ENCODE results near the gene HINT2. TPM values are rescaled to one million over a fixed set of nuclear protein-coding genes. Genes with fewer than 3 reads are reported as not detected.

Gene HINT2
- total RNA-seq, 1 experiment from 2014 or later, result 110 TPM

DNA sequence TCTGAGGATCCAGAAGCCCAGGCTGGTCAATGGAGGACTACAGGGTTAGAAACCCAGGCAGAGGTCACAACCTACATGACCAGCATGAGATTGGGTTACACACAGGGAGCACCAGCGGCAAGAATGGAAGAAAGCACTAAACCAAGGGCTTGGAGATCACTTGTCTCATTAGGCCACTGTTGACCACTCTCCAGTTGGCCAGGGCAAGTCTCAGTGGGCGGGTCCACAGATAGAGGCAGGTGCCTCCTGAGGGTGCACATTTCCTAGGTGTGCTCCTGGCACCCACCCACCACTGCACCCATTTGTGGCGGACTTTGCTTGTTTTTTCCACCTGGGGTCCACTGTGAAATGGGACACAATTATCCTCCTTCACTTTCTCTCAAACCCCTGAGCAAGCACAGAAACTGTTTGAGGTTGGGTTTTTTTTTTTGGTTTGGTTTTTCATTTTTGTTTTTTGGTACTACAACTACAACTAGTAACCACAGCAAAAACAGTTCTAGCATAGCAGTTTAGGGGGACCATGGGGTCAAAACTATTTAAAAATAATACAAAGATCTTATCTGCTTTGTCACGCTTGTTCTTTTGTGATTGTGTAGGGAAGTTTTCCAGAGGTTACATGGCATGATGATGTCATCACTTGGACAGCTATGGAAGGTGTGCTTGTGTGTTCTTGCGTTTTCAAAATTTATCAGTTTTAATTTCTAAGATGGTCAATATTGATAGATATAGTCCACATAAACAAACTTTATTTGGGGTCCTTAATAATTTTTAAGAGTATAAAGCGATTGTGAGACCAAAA is 17.3 kb downstream of the HINT2 start:
- no peak for DNase-seq
- Histone ChIP-seq H3K9me3 (no peaks in the 10 kb centered on the region), H3K4me1 (peaks cover 44% of the 10 kb centered on the region), H3K4me3 (ENCODE audit: low read depth, low read length) (no peak overlapping the region), H3K36me3 (ENCODE audit: control insufficient read depth, insufficient read depth, low read length) (0 out of 2 replicates have a peak, but pooled peaks cover under 1% of the 10 kb centered on the region), H3K27me3 (replicated peaks; ENCODE audit: control insufficient read depth, insufficient read depth, low read length) (no peaks in the 10 kb centered on the region)
- ChIA-PET POLR2A (no interaction called here), CTCF (no interaction called here)
- TF ChIP-seq, protein P1, sequence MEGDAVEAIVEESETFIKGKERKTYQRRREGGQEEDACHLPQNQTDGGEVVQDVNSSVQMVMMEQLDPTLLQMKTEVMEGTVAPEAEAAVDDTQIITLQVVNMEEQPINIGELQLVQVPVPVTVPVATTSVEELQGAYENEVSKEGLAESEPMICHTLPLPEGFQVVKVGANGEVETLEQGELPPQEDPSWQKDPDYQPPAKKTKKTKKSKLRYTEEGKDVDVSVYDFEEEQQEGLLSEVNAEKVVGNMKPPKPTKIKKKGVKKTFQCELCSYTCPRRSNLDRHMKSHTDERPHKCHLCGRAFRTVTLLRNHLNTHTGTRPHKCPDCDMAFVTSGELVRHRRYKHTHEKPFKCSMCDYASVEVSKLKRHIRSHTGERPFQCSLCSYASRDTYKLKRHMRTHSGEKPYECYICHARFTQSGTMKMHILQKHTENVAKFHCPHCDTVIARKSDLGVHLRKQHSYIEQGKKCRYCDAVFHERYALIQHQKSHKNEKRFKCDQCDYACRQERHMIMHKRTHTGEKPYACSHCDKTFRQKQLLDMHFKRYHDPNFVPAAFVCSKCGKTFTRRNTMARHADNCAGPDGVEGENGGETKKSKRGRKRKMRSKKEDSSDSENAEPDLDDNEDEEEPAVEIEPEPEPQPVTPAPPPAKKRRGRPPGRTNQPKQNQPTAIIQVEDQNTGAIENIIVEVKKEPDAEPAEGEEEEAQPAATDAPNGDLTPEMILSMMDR (IDR thresholded peaks at IDR 0.05; ENCODE audit: insufficient read depth in 1 of 2, low read depth in 1 of 2, low read length in 1 of 2, severe bottlenecking in 1 of 2, unreplicated experiment in 1 of 2), result no peak
- no TSS peak for BruUV-seq (replicated peaks)
- intact Hi-C loops (cut with micrococcal nuclease; ENCODE audit: unreplicated experiment), result no loop called here
- H3K36me3 Mint-ChIP-seq (ENCODE audit: insufficient read depth, unreplicated experiment), result peaks cover 8% of the 10 kb centered on the region
- no peak overlapping the region for H3K4me3 Mint-ChIP-seq (ENCODE audit: unreplicated experiment)
- H3K27me3 Mint-ChIP-seq (ENCODE audit: insufficient read depth, unreplicated experiment), result no peaks in the 10 kb centered on the region
- no peak overlapping the region for H3K27ac Mint-ChIP-seq (ENCODE audit: unreplicated experiment)
- H3K4me1 Mint-ChIP-seq (ENCODE audit: low read depth, unreplicated experiment), result peaks cover 29% of the 10 kb centered on the region
- H3K9me3 Mint-ChIP-seq (ENCODE audit: unreplicated experiment), result no peaks in the 10 kb centered on the region

DNA sequence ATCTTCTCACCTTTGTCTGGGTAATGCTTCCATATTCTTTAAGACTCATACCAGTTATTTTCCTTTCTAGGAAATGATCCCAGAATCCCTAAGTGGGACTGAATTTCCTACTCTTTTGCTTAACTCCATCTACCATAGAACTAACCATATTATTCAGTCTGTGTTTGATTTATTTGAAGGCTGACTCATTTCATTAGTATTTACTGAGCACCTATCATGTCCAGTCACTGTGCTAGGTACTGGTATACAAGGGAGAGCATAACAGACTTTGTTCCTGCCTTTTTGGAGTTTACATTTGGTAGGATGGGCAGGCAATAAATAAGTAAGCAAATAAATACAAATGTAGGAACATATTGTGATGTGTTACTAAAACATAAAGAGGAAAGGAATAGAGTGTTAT is 19.1 kb downstream of the HINT2 start:
- POLR2A ChIA-PET, result no interaction called here
- Mint-ChIP-seq H3K27me3 (ENCODE audit: insufficient read depth, unreplicated experiment) (no peaks in the 10 kb centered on the region), H3K4me1 (ENCODE audit: low read depth, unreplicated experiment) (peaks cover 14% of the 10 kb centered on the region), H3K27ac (ENCODE audit: unreplicated experiment) (no peak overlapping the region), H3K4me3 (ENCODE audit: unreplicated experiment) (no peak overlapping the region), H3K9me3 (ENCODE audit: unreplicated experiment) (no peaks in the 10 kb centered on the region), H3K36me3 (ENCODE audit: insufficient read depth, unreplicated experiment) (peaks cover 2% of the 10 kb centered on the region)
- CTCF ChIA-PET, result no interaction called here
- H3K4me3 ChIP-seq (ENCODE audit: low read depth, low read length), result no peak overlapping the region
- DNase-seq, result no peak
- no TSS peak for BruUV-seq (replicated peaks)
- intact Hi-C loops (cut with micrococcal nuclease; ENCODE audit: unreplicated experiment), result no loop called here
- no peaks in the 10 kb centered on the region for H3K27me3 ChIP-seq (replicated peaks; ENCODE audit: control insufficient read depth, insufficient read depth, low read length)
- no peaks in the 10 kb centered on the region for H3K9me3 ChIP-seq
- H3K4me1 ChIP-seq, result peaks cover 30% of the 10 kb centered on the region
- TF ChIP-seq, protein P1 (IDR thresholded peaks at IDR 0.05; ENCODE audit: insufficient read depth in 1 of 2, low read depth in 1 of 2, low read length in 1 of 2, severe bottlenecking in 1 of 2, unreplicated experiment in 1 of 2), result no peak
- 0 out of 2 replicates have a peak, but pooled peaks cover 1% of the 10 kb centered on the region for H3K36me3 ChIP-seq (ENCODE audit: control insufficient read depth, insufficient read depth, low read length)

DNA sequence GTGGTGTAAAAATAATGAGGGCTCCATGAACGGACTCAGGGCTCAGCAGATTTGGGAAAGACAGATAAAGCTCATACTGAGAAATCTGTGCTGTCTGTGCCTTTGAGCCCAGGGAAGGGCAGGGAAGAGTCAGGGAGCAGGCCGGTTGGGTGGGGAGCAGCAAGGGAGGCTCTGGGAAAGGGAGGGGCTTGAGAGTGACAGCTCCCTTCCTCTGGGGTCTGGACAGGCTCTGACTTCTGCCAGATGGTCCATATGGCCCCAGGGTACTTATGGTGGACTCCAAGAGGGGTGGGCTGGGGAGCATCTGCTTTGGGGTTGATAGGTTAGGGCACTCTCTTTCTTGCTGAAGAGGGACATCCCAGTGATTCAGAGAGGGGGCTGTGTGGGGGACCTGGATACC is 21.4 kb downstream of the HINT2 start:
- H3K36me3 ChIP-seq (ENCODE audit: control insufficient read depth, insufficient read depth, low read length), result 0 out of 2 replicates have a peak, but pooled peaks cover 1% of the 10 kb centered on the region
- H3K4me3 ChIP-seq (ENCODE audit: low read depth, low read length), result no peak overlapping the region
- H3K27me3 Mint-ChIP-seq (ENCODE audit: insufficient read depth, unreplicated experiment), result no peaks in the 10 kb centered on the region
- no TSS peak for BruUV-seq (replicated peaks)
- H3K27ac Mint-ChIP-seq (ENCODE audit: unreplicated experiment), result no peak overlapping the region
- TF ChIP-seq, protein P1 (IDR thresholded peaks at IDR 0.05; ENCODE audit: insufficient read depth in 1 of 2, low read depth in 1 of 2, low read length in 1 of 2, severe bottlenecking in 1 of 2, unreplicated experiment in 1 of 2), result no peak
- CTCF ChIA-PET, result no interaction called here
- H3K9me3 Mint-ChIP-seq (ENCODE audit: unreplicated experiment), result no peaks in the 10 kb centered on the region
- intact Hi-C loops (cut with micrococcal nuclease; ENCODE audit: unreplicated experiment), result no loop called here
- no peaks in the 10 kb centered on the region for H3K9me3 ChIP-seq
- POLR2A ChIA-PET, result no interaction called here
- H3K4me3 Mint-ChIP-seq (ENCODE audit: unreplicated experiment), result no peak overlapping the region
- H3K4me1 Mint-ChIP-seq (ENCODE audit: low read depth, unreplicated experiment), result peaks cover 4% of the 10 kb centered on the region
- no peaks in the 10 kb centered on the region for H3K36me3 Mint-ChIP-seq (ENCODE audit: insufficient read depth, unreplicated experiment)
- no peaks in the 10 kb centered on the region for H3K27me3 ChIP-seq (replicated peaks; ENCODE audit: control insufficient read depth, insufficient read depth, low read length)
- peaks cover 15% of the 10 kb centered on the region for H3K4me1 ChIP-seq
- DNase-seq, result no peak

Measured in Caco-2 (cell line).